GM20000 (cell line): ENCODE measurements around the gene AIF1L.

Experiments
- DNase-seq: peaks from one replicate; pipeline ENCODE4 v3.0.0; 2012; ENCODE audit warnings: low spot score
- CTCF ChIP-seq: IDR thresholded peaks from 2 replicates; pipeline ENCODE4 v1.5.1; 2012; ENCODE audit warnings: mild to moderate bottlenecking, control low read depth; ENCODE audit errors: extremely low read depth, missing control alignments

The AIF1L gene

DNA sequence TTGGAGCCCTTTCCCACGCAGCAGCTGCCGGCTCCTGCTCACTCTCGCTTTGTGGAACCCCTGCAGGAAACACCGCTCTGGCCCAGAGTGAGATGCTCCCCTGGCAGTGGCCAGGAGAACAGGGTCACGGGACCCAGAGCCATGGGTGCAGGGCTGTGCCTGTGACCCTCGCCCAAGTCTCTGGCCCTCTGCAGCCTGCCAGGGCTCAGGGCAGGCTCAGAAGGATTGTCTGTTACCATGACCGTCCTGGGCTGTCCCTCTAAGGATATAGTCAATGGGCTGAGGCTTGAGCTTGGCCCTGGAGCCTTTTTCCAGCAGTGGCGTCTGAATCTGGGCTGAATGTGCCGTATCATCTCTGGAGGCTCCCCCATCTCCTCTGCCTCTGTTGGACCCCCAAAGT lies 28.7 kb upstream of the AIF1L start:
- TF ChIP-seq CTCF = no peak
- DNase-seq = no peak

- TF ChIP-seq CTCF = no peak
- DNase-seq = no peak
These were observed 28.1 kb upstream of the AIF1L start for GRCh38 chr9:131068076-131068816.

- no peak for TF ChIP-seq CTCF
- DNase-seq = no peak
These were observed 26.6 kb upstream of the AIF1L start for GRCh38 chr9:131069699-131070098.

DNA sequence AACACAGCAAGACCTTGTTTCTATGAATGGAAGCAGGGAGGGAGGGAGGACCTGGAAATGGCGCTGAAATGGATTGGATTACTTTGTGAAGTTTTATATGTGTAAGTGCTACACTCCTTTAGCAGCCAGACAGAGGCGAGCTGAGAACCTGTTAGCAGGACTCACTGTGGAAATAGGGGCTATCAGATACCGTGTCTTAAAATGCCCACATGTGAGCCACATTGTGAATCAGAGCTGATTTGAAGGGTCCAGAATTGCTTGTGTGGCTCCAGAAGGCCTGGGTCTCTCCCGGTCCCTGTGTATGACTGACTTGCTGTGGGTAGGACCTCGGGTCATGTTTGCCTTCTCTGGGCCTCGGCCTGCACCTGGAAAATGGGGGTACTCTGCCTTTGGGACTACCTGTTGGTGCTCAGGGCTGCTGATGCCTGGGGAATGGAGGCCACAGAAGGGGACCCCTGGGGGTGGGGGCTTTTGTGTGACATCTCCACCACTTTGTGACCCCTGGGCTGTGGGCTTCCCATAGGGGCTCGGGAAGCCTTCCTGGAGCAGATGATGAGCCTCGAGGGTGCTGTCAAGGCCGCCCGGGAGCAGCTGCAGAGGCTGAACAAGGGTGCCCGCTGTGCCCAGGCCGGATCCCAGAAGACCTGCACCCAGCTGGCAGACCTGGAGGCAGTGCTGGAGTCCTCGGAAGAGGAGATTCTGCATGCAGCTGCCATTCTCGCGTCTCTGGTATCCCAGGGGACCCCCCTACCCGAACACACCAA lies 24.0 kb upstream of the AIF1L start:
- DNase-seq = no peak
- TF ChIP-seq CTCF = no peak

DNA sequence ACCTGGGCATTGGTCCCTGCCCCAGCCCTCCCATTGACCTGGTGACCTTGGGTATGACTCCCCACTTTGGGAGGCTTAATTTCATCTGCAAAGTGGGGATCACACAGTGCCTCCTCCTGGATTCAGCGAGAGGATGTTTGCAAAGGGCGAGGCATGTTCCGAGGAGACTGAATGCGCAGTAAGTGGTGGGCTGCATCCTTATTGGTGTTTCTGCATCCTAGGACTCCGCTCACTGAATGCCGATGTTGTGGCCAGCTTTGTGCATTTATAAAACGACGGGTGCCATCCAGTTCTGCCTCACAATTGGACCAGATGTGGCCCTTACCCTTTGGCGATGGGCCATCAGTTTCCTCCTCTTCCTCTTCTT lies 23.5 kb upstream of the AIF1L start:
- DNase-seq = no peak

DNA sequence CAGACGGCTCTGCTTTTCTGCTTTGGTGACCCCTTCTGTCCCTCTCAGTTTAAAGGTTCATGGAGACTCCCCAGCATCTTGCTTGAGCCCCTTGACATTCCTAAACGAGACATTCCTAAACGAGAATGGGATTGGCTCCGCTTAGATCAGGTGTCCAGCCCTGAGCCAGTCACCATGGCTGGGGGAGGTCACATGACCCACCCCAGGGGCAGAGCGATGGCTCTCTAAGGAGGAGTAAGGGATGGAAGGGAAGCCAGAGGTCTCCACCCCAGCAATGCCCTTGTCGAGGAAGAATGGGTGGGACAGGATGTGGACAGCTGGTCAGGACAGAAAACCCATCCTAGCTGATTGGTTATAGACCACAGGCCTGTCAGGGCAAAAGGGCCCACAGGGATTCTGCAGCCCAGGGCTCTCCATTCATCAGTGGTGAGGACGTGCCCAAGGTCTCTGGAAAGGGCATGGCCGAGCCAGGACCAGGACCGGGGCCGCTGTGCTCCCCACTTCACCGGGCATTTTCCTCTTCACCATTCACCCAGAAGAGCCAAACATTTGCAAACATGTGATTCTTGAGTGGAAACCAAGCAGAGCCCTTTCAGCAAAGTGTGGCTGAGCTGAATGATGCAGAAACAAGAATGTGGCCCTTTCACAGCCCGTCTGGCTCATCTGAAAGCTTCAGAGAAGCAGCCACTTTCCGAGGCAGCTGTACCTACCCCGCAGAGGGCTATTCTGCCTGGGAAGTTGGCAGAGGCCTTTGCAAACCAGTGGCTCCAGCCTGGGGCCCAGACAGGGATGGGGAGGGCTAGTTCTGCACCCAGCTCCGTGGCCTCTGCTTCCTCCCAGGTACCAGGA lies 19.8 kb upstream of the AIF1L start:
- DNase-seq = no peak
- no peak for TF ChIP-seq CTCF

More for the DNA sequence above, 23.5 kb upstream of the AIF1L start:
- no peak for TF ChIP-seq CTCF
